Measurements from ENCODE around the gene BCDIN3D. TPM values are rescaled to one million over a fixed set of nuclear protein-coding genes. Genes with fewer than 3 reads are reported as not detected.

Gene BCDIN3D
- total RNA-seq, 1 donor from 2014 or later: 3.8 TPM

Other genes starting within 250 kb of the BCDIN3D start
- gene FAM186B, start 237.5 kb downstream of the BCDIN3D start, total RNA-seq: 0.05 and 0.12 TPM in 2 replicates
- 6.3 and 20.5 TPM in 2 replicates for gene PRPF40B, start 219.5 kb downstream of the BCDIN3D start, total RNA-seq
- gene FMNL3, start 135.7 kb downstream of the BCDIN3D start, total RNA-seq: 86.0 and 148 TPM in 2 replicates
- 379 and 388 TPM in 2 replicates for gene TMBIM6, start 101.5 kb downstream of the BCDIN3D start, total RNA-seq
- 36.1 and 63.0 TPM in 2 replicates for gene NCKAP5L, start 14.7 kb downstream of the BCDIN3D start, total RNA-seq
- gene FAIM2, start 60.8 kb upstream of the BCDIN3D start, total RNA-seq: not detected in 2 replicates
- not detected in 2 replicates for gene AQP2, start 107.6 kb upstream of the BCDIN3D start, total RNA-seq
- not detected in 2 replicates for gene AQP5, start 118.8 kb upstream of the BCDIN3D start, total RNA-seq
- gene AQP6, start 129.8 kb upstream of the BCDIN3D start, total RNA-seq: not detected in 2 replicates
- gene RACGAP1, start 182.4 kb upstream of the BCDIN3D start, total RNA-seq: 10.2 and 15.7 TPM in 2 replicates
- 2.5 TPM in 2 replicates for gene ASIC1, start 214.5 kb upstream of the BCDIN3D start, total RNA-seq
- 101 and 109 TPM in 2 replicates for gene SMARCD1, start 242.2 kb upstream of the BCDIN3D start, total RNA-seq

All from glomerular endothelial cell (primary cell).